ENCODE results near the gene C6orf58.
"Not testable (repeated sequence)": the region's sequence is repeated elsewhere in the genome, so short reads cannot be mapped to it uniquely, and the experiment has no call there.

The C6orf58 gene

DNA sequence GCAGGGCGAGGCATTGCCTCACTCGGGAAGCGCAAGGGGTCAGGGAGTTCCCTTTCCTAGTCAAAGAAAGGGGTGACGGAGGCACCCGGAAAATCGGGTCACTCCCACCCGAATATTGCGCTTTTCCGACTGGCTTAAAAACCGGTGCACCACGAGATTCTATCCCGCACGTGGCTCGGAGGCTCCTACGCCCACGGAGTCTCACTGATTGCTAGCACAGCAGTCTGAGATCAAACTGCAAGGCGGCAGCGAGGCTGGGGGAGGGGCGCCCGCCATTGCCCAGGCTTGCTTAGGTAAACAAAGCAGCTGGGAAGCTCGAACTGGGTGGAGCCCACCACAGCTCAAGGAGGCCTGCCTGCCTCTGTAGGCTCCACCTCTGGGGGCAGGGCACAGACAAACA is 16.5 kb downstream of the C6orf58 start:
- DNase-seq, result not testable (repeated sequence)

DNA sequence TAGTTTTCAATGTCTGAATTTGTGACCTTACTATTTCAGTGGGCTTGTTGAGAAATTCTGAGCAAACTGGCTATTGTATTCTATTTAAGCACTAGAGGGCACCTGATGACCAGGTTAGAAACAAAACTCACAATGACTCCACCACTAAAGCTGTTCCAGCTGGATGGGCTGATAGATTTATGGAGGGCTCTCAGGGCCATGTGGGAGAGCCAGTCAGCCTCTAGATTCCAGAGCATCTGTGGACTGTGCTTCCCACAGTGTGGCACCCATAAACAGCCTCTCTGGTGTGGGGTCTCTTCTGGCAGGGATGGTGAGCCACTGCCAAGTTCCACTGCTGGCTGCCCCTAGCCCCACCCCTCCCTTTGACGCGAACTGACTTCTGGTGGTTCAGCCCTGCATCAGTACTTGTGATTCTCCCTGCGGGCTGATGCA is 29.2 kb downstream of the C6orf58 start:
- peak in 1 of 2 donors; percentile 7 for DNase-seq

DNA sequence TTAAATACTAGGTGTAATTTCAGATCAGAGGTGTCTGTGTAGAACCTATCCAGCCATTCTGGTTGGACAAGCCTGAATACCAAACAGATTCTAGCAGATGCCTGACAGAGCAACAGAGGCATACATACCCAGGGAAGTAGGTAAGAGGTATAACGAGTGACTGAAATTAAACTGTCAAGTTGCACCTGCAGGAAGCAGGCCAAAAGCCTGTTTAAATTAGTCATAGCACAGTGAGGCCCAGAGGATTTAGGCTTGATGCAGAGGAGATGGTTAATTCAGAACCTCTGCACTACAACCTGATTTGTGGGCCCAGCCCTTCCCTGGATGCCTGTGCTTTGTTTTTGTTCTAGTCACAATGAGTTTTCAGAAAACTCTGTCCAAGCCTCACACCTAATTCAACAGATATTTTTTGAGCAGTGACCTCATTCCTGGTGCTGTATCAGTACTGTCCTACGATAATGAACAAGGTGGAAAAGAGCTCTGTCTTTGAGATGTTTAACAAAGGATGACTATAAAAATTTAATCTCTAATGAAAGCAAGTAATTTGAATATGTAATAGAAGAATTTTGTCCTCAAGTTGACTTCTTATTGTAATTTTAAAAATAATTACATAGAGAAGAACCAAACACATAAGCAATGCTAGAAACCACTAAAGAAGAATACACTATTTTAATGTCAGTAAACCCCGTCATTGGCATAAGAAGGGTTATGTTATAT is 31.7 kb downstream of the C6orf58 start:
- no peak for DNase-seq

DNA sequence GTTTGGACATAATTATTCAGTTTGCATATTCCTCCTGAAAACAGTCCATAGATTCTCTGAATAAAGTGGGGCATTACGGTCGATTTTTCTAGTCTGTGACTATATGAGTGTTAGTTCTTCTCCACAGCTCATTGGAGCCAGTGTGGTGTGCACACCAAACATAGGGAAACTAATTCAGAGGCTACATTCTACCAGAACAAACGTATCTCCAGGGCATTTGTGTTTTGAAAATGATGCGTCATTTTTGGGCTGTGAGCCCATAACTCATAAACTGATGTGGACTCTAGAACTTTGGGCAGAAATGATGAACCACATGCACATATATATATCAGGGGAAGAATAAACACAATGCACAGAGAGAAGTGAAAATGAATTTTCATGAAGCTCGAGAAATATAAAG is 41.8 kb downstream of the C6orf58 start:
- DNase-seq, result no peak

DNA sequence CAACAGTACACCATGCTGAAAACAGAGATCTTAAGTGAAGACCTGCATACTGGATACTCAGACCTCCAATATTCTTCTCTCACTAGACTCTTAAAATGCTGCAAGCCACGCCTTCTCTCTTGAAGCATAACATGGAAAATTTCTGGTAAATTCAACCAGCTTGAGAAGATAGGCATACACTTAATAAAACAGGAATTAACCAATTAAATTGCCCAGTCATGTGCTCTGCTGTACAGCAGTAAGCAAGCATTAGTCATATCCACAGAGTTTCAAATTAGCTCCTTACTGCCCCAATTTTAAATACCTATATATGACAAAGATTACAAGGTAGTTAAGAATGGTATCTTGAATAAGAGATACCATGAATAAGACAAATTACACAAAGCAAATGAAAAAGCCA is 53.8 kb downstream of the C6orf58 start:
- no peak for DNase-seq

DNA sequence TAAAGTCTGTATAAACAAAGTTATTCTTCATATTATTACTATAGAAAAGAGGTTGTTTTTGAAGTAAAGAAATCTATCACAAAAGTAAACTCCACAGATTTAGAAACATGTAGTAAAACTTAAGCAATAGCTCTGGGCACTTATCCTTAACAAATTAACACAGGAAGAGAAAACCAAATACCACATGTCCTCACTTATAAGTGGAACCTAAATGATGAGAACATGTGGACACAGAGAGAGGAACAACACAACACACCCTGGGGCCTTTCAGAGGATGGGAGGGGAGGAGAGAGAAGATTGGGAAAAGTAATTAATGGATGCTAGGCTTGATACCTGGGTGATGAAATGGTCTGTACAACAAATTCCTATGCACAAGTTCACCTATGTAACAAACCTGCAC is 57.2 kb downstream of the C6orf58 start:
- no peak for DNase-seq

DNA sequence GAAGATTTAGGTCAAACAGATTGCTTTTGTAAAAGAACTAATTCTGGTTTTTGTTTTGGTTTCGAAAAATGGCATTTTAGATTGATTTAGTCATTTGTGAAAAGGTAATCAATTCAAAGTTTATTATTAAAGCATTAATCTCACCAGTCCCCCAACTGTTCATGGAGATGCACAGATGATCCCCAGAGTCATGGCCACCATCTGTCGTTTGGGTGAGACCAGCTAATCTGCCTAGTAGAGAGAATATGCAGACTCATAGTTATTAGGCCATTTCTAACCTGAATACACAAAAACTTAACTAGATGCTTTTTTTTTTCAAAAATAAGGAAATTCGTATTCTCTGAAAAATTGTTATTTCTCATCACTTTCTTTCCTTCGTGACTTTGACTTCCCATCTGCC is 58.1 kb downstream of the C6orf58 start:
- DNase-seq, result no peak

DNA sequence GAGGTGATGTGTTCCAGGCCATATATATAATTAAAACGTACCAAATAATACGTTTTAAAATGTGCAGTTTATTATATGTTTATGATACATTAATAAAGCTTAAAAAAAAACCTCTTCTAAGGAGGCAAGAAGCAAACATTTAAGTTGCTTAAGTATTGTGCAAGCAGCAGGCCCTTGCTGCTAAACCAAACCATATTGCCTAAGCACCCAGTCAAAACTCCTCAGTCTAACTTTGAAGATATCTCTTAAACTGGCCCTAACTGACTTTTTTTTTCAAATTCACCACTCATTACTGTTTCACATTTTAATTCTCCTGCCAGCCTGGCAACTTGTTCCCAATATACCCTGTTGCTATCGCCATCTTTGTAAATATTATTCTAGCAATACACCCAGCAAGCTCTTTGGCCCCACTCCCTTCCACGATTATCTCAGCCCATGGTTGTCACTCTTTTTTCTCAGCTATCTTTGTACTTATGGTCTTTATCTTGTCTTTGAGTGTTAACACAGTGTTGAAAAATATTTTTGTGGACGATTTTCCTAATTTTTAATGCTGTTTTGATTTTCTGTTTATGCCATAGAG is 60.9 kb downstream of the C6orf58 start:
- DNase-seq, result no peak

Data from CD4-positive, alpha-beta T cell treated with Interleukin-1 beta for 1 hour (primary cell).